Progenitor cell of endocrine pancreas (in vitro differentiated cells): ENCODE results near the gene TMEM248. TPM values are rescaled to one million over a fixed set of nuclear protein-coding genes. Genes with fewer than 3 reads are reported as not detected.
A peak's percentile ranks its signal among the peaks of the same experiment; 100 is the strongest.

Source experiments
- DNase-seq: peaks from one replicate; pipeline ENCODE4 v3.0.0; 2021; ENCODE audit warnings: low spot score; ENCODE audit not compliant: unreplicated experiment
- H3K27ac Mint-ChIP-seq: 2 replicates; pipeline ENCODE4 v1.8.0; 2021; ENCODE audit warnings: mild to moderate bottlenecking, moderate library complexity, mixed read lengths
- H3K27me3 Mint-ChIP-seq: 2 replicates; pipeline ENCODE4 v1.8.0; 2021; ENCODE audit warnings: mixed read lengths
- H3K36me3 Mint-ChIP-seq: 2 replicates; pipeline ENCODE4 v1.8.0; 2022; ENCODE audit warnings: mixed read lengths; ENCODE audit not compliant: insufficient read depth
- H3K4me1 Mint-ChIP-seq: 2 replicates; pipeline ENCODE4 v1.8.0; 2021; ENCODE audit warnings: low read depth, mixed read lengths
- H3K4me3 Mint-ChIP-seq: 2 replicates; pipeline ENCODE4 v1.8.0; 2021; ENCODE audit warnings: low read depth, mild to moderate bottlenecking, moderate library complexity, mixed read lengths
- H3K9me3 Mint-ChIP-seq: 2 replicates; pipeline ENCODE4 v1.8.0; 2021; ENCODE audit warnings: low read depth, mixed read lengths
- total RNA-seq: library from RNA; stranded (reverse); gene quantifications from 2 replicates; pipeline ENCODE4 v1.2.1, GENCODE V29; 2021
- TF ChIP-seq, protein P1 (sequence below): fragments of 200-600 bp; sonication (generic); IDR thresholded peaks from one replicate; pipeline ENCODE4 v1.5.0; 2021; ENCODE audit warnings: antibody characterized with exemption, mild to moderate bottlenecking; ENCODE audit not compliant: unreplicated experiment

The TMEM248 gene
- total RNA-seq, 1 donor from 2014 or later, result 77.2 TPM

DNA sequence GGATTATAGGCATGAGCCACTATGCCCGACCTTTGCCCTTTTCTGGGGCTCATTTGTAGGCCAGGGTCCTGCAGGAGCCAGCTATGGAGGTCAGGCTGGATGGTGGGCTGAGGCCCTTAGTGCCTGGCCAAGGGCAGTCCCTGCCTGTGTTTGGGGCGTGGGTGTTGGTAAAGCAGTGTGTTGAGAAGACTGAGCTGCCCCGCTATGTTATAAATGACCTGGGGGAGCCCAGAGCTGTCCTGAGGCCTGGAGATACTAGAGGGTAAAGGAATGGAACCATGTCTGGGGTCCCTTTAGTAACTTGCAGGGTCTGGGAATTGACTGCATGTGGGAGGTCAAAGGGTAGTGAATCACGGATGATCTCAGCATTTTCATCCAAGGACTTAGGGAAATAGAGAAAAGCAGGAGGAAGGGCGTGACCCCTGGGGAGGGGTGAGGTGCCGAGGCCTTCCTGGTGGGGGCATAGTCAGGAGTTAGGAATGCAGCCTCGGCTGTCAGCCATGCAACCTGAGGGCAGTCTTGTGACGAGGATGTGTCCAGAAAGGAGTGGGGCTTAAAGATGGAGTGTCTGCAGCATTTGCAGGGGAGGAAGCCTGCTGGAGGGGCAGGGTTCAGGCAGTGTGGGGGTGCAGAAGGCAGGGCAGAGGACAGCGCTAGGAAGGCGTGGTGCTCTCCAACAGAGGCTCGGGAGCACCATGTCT, 31.5 kb downstream of the TMEM248 start:
- TF ChIP-seq, protein P1, sequence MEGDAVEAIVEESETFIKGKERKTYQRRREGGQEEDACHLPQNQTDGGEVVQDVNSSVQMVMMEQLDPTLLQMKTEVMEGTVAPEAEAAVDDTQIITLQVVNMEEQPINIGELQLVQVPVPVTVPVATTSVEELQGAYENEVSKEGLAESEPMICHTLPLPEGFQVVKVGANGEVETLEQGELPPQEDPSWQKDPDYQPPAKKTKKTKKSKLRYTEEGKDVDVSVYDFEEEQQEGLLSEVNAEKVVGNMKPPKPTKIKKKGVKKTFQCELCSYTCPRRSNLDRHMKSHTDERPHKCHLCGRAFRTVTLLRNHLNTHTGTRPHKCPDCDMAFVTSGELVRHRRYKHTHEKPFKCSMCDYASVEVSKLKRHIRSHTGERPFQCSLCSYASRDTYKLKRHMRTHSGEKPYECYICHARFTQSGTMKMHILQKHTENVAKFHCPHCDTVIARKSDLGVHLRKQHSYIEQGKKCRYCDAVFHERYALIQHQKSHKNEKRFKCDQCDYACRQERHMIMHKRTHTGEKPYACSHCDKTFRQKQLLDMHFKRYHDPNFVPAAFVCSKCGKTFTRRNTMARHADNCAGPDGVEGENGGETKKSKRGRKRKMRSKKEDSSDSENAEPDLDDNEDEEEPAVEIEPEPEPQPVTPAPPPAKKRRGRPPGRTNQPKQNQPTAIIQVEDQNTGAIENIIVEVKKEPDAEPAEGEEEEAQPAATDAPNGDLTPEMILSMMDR, result no peak
- Mint-ChIP-seq H3K27me3 (no peaks in the 10 kb centered on the region), H3K27ac (no peak overlapping the region), H3K9me3 (no peaks in the 10 kb centered on the region), H3K4me3 (no peak overlapping the region), H3K4me1 (peaks cover 2% of the 10 kb centered on the region), H3K36me3 (peaks cover 19% of the 10 kb centered on the region)
- no peak for DNase-seq

DNA sequence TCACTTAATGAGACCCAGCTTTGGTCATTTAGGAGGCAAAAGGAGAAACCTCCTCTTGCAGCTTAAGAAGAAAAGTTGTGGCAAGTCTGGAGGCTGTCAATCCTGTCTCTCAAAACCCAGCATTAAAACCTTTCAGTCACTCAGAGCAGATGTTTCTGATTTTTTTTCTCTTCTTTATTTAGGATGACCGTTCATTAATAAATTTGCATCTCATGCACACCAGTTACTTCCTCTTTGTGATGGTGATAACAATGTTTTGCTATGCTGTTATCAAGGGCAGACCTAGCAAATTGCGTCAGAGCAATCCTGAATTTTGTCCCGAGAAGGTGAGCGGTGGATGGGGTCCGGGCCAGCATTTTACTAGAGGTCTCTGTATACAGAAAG, 32.0 kb downstream of the TMEM248 start:
- TF ChIP-seq, protein P1, result no peak
- Mint-ChIP-seq H3K27ac (no peak overlapping the region), H3K36me3 (peaks cover 19% of the 10 kb centered on the region), H3K27me3 (no peaks in the 10 kb centered on the region), H3K4me3 (no peak overlapping the region), H3K9me3 (no peaks in the 10 kb centered on the region), H3K4me1 (peaks cover 7% of the 10 kb centered on the region)
- no peak for DNase-seq

DNA sequence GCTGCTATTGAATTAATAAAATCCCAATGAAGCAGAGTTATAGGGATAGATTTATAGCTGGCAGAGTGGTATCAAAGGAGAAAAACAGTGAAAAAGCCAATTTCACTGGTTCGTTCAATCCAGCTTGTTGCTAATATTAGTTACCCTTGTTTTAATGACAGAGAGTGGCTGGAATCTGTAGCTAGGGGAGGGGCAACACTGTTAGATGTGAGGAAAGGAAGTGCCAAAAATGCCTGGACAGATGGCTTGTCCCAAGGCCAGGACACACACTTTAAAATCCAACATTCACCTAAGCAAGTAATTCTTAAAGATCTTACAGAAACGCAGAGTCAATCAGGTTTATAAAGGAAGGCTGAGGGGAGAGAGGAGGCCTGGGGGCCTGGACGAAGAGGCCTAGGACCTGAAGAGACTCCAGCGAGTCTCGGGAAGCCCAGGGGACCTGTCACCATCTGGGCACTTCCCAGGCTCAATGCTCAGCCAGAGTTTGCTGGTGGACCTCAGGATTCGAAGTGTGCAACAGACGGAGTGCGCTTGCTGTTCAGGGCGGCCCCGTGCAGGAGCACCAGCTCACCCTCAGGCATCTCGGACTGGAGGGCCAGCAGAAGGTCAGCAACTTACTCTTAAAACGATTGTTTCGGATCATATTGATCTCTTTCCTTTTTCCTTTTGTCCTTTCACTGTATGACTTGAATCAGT, 36.7 kb downstream of the TMEM248 start:
- Mint-ChIP-seq H3K4me3 (no peak overlapping the region), H3K9me3 (no peaks in the 10 kb centered on the region), H3K27me3 (no peaks in the 10 kb centered on the region), H3K36me3 (peaks cover 11% of the 10 kb centered on the region), H3K27ac (peak overlapping the region; percentile 91), H3K4me1 (peaks cover 19% of the 10 kb centered on the region)
- TF ChIP-seq, protein P1, result no peak
- no peak for DNase-seq

DNA sequence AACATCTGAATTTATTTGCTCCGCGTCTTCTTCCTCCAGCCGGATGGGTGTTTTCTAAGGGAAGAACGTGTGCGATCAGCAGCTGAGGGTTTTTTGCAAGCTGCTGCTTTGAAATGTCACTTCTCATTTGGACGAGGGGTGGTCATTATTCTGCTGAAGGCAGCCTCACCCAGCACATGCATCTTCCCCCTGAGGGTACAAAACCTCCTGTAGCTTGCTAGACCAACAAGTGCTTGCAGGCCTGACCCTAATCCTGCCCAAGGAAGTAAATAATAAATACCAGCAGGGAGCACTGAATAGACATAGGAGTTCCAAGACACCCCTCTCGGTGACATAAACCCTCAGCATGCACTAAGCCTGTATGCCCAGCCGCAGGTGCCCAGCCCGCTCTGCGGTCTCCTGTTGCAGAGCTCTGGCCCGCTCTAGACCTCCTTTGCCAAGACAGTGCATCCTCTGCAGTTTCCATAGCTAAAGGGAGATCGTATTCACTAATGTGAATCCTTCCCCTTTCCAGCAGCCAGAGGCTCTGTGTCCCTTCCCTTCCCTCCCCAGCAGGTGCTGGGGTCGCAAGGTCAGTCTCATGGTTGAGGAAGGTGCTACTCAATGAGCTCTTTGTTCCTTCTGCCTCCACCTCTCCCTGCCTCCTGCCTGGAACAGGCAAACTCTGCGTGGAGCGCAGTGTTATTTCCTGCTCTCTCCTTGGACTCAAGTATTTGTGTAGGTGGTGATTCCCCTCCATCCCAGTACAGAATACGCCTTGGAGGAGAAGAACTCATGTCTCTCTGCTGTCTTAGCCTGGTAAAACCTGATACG, 37.7 kb downstream of the TMEM248 start:
- H3K9me3 Mint-ChIP-seq, result no peaks in the 10 kb centered on the region
- no peaks in the 10 kb centered on the region for H3K27me3 Mint-ChIP-seq
- H3K27ac Mint-ChIP-seq, result peak overlapping the region; percentile 91
- H3K4me3 Mint-ChIP-seq, result no peak overlapping the region
- TF ChIP-seq, protein P1, result no peak
- H3K36me3 Mint-ChIP-seq, result peaks cover 13% of the 10 kb centered on the region
- H3K4me1 Mint-ChIP-seq, result peaks cover 19% of the 10 kb centered on the region
- peak; percentile 11 for DNase-seq

GRCh38 chr7:66960192-66960591, 39.2 kb downstream of the TMEM248 start:
- H3K27me3 Mint-ChIP-seq, result no peaks in the 10 kb centered on the region
- peaks cover 19% of the 10 kb centered on the region for H3K4me1 Mint-ChIP-seq
- TF ChIP-seq, protein P1, result no peak
- no peak for DNase-seq
- H3K36me3 Mint-ChIP-seq, result peaks cover 16% of the 10 kb centered on the region
- H3K27ac Mint-ChIP-seq, result no peak overlapping the region
- no peak overlapping the region for H3K4me3 Mint-ChIP-seq
- peaks cover 3% of the 10 kb centered on the region for H3K9me3 Mint-ChIP-seq
